NCI-H2029 (cell line): ENCODE results near the gene IPCEF1.
A peak's percentile ranks its signal among the peaks of the same experiment; 100 is the strongest.

Source experiments
- DNase-seq: peaks from one replicate; lab custom pipeline; 2025; lab: John Stamatoyannopoulos, UW

The IPCEF1 gene

GRCh38 chr6:154356690-154357089 lies at the start of gene IPCEF1:
IPCEF1 (minus strand) TSS chr6:154356803; CDS start chr6:154265947, 90,856 bp downstream.
- no peak for DNase-seq

- no peak for DNase-seq
These were observed 49.7 kb upstream of the IPCEF1 start for GRCh38 chr6:154406301-154406700.

- DNase-seq: no peak
These were observed 48.3 kb upstream of the IPCEF1 start for GRCh38 chr6:154404791-154405400.

- peak; percentile 73 for DNase-seq
These were observed 47.2 kb upstream of the IPCEF1 start for GRCh38 chr6:154403788-154404187.

- no peak for DNase-seq
These were observed 45.6 kb upstream of the IPCEF1 start for GRCh38 chr6:154402081-154402780.

- no peak for DNase-seq
These were observed 42.5 kb upstream of the IPCEF1 start for GRCh38 chr6:154399097-154399496.

GRCh38 chr6:154397491-154398195 lies 41.0 kb upstream of the IPCEF1 start:
- DNase-seq: no peak

GRCh38 chr6:154395878-154396277 lies 39.3 kb upstream of the IPCEF1 start:
- DNase-seq: no peak

- no peak for DNase-seq
These were observed 38.7 kb upstream of the IPCEF1 start for GRCh38 chr6:154395316-154395715.

- DNase-seq: no peak
These were observed 38.0 kb upstream of the IPCEF1 start for GRCh38 chr6:154394571-154394970.

GRCh38 chr6:154390034-154390433 lies 33.4 kb upstream of the IPCEF1 start:
- DNase-seq: no peak

GRCh38 chr6:154388803-154389202 lies 32.2 kb upstream of the IPCEF1 start:
- DNase-seq: no peak

- no peak for DNase-seq
These were observed 30.5 kb upstream of the IPCEF1 start for GRCh38 chr6:154386848-154387717.

GRCh38 chr6:154384191-154384590 lies 27.6 kb upstream of the IPCEF1 start:
- no peak for DNase-seq

- no peak for DNase-seq
These were observed 26.7 kb upstream of the IPCEF1 start for GRCh38 chr6:154383273-154383672.

- no peak for DNase-seq
These were observed 26.1 kb upstream of the IPCEF1 start for GRCh38 chr6:154382740-154383139.

GRCh38 chr6:154381548-154381947 lies 24.9 kb upstream of the IPCEF1 start:
- no peak for DNase-seq

GRCh38 chr6:154380741-154381140 lies 24.1 kb upstream of the IPCEF1 start:
- DNase-seq: no peak

- DNase-seq: no peak
These were observed 23.0 kb upstream of the IPCEF1 start for GRCh38 chr6:154379585-154379984.

- DNase-seq: no peak
These were observed 21.9 kb upstream of the IPCEF1 start for GRCh38 chr6:154378518-154378917.

- DNase-seq: no peak
These were observed 21.1 kb upstream of the IPCEF1 start for GRCh38 chr6:154377726-154378125.

- DNase-seq: no peak
These were observed 17.4 kb upstream of the IPCEF1 start for GRCh38 chr6:154373971-154374370.
